GM19463 (cell line): Measurements from ENCODE around the gene PPM1A.

Experiments
- ATAC-seq: cut with Tn5 transposase; IDR thresholded peaks from one replicate; pipeline ENCODE4 v1.9.1; 2021; ENCODE audit warnings: mild to moderate bottlenecking, moderate library complexity; ENCODE audit not compliant: unreplicated experiment

Gene PPM1A

DNA sequence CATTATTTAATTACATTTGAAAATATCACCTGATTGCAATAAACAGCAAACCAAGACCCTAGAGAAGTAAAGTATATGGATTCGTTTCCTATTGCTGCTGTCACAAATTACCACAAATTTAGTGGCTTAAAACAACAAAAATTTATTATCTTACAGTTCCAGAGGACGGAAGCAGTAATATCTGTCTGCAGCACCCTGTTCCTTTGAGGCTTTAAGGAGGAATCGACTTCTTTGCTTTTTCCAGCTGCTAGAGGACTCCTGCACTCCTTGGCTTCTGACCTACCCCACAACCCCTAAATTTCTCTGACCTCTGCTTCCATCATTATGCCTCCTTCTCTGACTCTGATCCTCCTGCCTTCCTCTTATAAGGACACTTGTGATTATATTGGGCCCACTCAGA is 23.8 kb upstream of the PPM1A start:
- no peak for ATAC-seq

DNA sequence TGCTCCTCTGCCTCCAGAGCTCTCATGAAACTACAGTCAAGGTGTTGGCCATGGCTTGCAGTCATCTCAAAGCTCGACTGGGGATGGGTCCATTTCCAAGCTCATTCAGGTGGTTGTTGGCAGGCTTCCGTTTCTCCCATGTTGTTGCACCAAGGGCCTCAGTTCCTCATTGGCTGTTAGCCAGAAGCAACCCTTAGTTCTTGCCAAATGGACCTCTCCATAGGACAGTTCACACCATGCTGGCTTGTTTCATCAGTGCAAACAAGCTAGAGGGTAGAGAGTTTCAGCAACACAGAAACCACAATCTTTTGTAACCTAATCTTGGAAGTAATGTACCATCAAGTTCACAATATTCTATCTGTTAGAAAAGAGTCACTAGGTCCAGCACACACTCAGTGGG is 22.7 kb upstream of the PPM1A start:
- no peak for ATAC-seq

DNA sequence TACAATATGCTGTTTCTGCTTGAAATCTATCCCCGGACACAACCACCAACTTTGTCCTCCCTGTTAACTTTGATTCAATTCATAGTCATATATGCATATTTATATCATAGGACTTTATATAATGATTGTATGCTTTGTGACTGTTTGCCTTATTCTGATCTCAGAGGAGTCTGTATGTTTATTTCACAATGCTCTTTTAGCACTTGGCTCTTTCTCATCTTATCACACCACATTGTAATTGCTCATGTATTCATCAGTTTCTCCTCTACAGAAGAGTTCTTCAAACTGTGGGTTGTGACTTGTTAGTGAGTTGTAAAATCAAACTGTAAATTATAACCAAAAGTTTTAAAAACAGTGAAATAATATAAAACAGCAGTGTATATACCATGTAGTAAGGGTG is 21.7 kb upstream of the PPM1A start:
- ATAC-seq: no peak

DNA sequence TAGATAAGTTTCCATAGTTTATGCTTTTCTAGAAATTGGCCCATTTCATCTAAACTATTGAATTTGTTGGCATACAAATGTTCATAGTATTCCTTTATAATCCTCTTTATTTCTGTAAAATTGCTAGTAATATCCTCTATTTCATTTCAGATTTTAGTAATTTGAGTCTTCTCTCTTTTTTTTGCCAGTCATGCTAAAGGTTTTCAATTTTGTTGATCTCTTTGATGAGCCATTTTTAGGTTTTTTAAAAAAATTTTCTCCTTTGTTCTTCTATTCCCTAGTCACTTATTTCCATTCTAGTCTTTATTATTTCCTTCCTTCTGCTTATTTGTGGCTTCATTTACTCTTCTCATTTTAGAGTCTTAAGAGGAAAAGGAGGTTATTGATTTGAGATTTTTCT is 19.4 kb upstream of the PPM1A start:
- ATAC-seq: no peak

DNA sequence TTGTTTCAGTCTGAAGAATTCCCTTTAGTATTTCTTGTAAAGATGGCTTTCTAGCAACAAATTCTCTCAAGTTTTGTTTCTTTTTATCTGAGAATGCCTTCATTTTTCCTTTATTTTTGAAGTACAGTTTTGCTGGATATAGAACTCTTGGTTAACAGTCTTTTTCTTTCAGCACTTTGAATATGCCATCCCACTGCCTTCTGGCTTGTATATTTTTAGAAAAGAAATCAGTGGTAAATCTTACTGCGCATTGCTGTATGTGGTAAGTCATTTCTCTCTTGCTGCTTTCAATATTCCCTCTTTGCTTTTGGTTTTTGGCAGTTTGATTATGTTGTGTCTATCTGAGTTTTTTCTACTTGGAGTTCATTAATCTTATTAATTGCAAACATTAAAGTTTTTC is 16.8 kb upstream of the PPM1A start:
- no peak for ATAC-seq

DNA sequence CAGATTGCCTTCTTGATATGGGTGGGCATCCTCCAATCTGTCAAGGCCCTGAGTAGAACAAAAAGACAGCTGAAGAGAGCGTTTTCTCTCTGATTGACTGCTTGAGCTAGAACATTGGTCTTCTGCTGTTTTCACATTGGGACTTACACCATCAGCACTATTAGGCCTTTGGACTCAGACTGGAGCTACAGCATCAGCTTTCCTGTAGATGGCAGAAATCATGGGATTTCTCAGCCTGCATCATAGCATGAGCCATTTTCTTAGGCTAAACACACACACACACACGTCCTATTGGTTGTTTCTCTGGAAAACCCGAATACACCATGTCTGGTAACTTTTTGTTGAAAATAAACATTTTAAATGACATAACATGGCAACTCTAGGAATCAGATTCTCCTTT is 15.8 kb upstream of the PPM1A start:
- no peak for ATAC-seq

DNA sequence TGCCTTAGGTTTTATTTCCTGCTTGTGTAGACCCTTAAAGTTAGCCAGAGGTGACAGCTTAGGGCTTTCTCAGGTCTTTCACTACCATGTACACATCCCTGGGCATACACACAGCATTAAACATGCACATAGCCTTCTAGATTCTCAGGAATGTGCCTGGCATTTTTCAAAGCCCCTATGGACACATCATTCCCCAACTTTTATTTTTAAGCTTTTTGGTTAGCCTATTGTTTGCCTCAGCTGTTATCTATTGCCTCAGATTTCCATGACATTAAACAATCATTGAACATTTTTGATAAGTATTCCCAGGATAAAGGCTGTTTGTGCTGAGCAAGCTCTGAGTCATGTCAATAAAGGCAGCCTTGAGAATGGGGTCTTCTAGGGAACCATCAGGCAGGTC is 15.1 kb upstream of the PPM1A start:
- ATAC-seq: no peak

DNA sequence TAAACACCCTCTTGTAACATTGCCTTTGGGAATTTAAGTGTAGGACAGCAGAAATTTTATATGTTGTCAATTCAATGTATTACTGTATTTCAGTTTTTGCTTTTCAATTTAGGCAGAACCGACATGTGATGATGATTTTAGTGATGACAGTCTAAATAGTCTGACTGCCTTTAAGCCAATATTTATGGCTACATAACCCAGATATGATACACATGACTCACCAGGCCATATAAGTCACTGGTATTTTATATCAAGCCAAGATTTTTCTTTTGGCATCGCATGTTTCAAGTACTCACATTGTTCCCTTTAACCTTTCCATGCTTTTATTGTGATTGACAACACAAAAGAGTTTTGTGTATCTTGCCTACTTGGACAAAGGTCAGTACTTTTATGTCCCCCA is 13.6 kb upstream of the PPM1A start:
- ATAC-seq: no peak

DNA sequence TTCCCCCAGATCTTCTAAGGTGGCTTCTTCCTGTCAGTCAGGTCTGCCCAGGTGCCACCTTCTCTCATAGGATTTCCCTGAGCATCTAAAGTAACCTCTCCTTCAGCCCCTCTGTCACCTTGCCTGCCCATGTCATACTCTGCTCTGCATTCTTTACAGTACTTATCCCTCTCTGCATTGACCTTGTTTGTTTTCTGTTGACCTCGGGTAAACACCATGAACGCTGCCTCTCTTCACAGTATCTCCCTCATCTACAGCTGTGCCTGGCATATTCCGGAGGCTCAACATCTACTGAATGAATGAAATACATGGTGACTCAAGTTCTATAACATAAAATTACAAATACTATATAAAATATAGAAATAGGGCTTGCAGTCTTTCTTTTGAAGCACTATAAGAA is 10.1 kb upstream of the PPM1A start:
- ATAC-seq: no peak

DNA sequence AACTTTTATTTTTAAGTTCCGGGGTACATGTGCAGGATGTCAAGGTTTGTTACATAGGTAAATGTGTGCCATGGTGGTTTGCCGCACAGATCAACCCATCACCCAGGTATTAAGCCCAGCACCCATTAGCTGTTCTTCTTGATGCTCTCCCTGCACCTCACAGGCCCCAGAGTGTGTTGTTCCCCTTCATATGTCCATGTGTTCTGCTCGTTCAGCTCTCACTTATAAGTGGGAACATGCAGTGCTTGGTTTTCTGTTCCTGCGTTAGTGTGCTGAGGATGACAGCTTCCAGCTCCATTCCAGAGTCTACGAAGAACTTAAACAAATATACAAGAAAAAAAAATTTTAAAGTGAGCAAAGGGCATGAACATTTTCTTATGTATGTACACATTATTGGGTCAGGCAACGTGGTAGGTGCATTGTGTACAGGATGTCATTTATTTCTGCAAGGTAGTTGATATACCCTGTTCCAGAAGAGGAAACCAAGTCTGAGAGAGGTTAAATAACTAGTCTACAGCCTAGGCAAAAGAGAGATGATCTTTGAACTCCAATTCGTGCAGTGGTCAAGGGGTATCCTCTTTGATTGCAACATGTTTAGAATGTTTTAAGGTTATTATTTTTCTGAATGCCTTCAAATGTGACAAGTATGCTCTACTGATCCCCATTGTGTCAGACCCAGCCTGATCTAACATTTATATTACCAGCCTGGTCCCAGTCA is 8.7 kb upstream of the PPM1A start:
- no peak for ATAC-seq

DNA sequence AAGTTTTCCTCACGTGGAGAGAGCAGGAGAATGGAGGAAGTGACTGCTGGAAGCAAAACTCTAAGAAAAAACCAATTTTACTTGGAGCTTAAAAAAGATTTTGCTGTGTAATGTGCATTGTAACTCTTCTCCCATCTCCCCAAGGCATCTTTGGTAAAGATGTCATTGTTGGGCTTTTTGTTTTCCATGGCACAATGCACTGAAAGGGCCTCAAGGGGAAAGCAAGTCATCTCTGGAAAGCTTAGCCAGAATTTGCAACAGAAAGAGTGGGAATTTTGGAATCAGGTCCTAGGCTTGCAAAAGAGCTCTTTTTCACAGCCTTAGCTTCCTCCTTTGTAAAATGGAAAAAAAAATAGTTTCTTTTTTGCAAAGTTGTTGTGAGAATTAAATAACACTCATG is 7.9 kb upstream of the PPM1A start:
- ATAC-seq: no peak

DNA sequence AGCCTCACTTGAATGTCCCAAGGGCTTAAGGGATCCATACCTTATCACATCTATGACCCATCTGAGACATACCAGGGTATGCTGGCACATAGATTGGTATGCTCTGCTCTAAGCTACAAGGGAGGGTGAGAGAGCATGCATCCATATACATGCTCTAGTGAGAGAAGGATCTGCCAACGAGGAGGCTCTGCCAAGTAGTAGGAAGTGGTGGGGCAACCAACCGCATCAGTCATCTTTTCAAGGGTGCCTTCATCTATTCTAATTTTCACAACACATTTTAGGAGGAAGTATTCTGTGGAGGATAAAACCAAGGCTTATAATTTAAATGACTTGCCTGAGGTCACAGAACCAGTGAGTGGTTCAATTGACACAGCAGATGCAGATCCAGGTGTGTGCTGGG is 6.6 kb upstream of the PPM1A start:
- ATAC-seq: no peak

DNA sequence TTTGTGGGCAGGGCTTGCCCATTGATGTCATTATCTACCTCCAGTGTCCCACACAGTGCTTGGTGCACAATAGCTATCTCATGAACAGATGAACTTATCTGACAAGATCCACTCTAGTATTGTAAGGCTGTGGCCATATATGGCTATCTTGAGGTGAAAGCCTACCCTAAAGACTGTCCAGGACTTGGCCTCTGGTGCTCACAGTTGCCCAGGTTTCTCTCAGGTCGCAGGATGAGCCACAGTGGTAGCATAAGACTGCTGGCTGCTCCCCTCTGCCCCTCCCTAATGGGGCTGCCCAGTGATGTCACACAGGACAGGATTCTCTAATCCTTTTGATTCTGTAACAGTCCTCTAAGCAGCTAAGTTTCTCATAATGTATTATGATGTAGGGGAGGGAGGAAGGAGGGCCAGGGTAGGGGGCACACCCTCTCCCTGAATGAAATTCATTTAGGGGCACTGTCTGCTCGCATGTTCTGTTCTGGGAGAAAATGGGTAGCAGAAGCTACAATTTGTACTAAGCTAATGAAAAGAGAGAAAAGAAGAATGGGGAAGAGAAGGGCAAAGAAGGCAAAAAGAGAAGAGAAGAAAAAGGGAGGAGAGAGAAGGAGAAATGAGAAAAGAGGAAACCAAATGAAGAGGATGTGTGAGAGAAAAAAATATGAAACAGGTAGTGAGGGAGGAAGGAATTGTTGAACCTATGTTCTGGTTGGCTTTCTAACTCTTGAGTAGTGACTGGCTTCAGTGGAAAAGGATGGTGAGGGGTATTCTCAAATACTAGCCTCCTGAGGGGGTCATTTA is 3.4 kb upstream of the PPM1A start:
- ATAC-seq: no peak

DNA sequence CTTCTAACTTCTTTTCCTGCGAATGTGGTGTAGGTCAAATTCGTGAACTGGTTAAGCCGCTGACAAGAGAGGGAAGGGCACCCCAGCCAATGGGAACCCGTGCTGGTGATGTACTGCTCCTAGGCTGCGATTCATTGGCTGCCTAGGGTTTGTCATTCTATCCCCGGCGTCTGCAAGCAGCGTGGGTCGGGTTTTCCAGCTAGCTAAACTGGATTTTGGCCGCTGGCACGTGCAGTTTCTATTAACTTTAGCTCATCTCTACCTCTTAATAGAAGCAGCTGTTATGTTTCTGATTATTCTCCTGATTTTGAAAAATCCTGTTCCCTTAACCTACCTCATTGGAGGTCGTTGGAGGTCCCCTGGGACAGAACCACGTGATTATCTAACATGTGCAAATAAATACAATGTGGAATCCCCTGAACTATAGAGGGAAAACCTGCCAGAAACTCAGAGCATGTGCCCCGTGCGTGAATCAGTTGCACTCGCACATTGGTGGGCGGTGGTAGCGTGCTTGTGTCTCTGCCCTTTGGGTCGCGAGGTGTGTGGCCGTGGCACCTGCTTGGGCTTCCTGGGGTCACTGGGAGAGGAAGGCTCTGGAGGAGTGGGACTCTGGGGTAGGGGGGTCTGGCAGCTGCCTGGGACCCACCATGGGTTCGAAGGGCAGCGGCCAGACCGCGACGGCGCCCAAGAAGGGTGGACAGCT is 876 bp upstream of the PPM1A start:
- ATAC-seq: peak; percentile 53

DNA sequence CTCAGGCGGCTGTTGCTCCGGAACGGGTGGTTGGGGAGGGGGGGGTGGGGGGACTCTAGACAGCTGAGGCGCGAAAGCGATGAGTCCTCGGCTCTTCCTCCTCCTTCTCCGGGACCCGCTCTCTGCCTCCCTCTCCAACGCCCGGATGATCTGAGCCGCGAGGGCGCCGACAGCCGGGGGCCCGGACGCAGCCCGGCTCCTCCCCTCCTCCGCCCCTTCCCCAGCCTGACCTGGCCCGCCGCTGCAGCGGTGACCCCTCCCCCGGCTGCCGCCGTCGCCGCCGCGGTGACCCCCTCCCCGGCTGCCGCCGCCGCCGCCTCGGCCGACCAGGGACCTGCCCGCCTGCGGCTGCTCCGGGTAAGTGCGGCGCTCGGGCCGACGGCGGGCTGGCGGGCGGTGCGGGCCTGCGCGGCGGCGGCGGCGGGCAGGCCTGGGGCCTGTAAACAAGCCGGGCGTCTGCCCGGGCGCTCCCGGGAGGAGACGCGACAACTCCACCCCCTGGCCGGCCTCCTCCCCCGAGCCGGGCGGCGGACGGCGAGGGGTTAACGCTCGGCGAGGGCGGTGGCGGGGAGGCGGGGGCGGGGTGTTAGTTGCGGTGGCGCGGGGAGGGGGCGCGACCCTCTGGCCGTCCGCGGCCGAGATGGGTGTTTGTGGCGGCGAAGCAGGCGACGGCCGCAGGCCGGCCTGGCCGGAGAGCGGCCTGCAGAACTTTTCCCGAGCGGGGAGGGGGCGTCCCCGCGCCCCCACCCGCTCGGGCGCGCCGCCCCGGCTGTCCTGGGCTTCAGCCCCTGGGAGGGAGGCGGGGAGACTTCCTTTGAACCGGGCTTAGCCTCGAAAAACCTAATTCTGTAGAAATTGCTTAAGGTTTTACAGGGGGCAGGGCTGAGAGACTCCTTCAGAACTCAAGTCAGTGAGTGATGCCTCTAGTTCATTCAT is 568 bp downstream of the PPM1A start:
- ATAC-seq: peak; percentile 40

DNA sequence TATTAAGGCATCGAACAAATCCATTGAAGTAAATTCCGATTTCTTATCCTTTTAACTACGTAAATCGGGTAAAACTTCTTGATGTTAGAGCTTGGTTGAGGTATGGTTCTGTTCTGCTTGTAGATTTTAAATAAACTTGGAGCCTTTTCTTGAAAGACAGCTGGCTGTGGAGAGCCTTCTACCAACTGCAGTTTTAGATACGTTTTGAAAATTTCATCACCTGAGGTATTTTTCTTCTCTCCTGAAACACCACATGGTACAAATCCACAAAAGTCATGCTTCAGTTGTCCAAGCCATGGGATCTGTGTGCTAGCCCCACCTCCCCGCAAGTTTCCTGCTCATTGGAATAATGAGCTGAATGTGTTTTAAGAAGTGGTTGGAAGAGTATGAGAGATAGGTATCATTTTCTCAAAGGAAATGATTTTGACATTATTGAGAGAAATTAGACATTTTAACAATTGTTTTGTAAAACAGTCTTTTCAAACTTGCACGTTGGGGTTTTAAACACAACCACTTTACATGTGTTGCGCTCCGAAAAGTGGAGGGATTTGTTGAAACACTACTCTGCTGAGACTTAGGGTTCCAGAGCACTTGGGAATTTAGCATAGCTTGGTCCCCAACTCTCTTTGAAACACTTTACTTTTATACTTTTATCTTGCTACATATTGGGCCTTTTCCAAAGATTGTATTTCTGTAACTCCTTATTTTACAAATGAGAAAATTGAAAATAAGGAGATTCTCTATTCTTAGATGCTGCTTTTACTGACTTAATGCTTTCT is 1.4 kb downstream of the PPM1A start:
- no peak for ATAC-seq

DNA sequence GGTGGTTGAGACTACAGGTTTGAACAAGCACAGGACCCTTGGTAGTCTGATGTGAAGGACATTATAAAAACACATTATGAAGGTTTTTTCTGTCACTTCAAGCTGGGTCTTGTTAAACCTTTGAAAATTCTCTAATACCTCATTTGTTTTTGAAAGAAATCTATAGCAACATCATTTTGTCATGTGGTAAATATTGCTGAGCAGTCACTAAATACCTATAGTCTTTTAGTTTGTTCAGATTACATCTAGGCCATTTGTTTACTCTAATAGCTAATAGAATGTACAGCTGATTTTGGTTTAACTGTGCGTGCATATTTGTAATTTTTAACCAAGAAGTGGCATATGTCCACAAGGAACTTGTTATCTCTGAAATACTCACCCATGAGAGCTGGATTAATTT is 2.9 kb downstream of the PPM1A start:
- no peak for ATAC-seq

DNA sequence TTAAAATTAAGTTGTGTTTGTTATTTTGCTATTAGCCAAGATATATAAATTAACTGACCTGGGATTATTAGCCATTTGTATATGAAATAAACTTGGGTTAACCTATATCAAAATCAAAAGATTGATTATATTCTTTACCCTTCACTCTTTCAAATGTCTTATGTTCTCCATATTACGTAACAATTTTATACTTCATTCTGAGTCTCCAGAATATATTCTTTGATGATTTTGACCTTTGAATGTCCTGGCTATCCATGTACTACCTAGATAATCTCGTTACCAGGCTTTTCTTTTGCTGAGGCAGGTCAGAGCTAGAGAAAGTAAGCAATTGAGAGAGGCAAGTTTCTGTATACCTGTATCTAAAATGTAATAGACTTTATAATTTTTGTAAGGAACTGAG is 3.6 kb downstream of the PPM1A start:
- no peak for ATAC-seq

DNA sequence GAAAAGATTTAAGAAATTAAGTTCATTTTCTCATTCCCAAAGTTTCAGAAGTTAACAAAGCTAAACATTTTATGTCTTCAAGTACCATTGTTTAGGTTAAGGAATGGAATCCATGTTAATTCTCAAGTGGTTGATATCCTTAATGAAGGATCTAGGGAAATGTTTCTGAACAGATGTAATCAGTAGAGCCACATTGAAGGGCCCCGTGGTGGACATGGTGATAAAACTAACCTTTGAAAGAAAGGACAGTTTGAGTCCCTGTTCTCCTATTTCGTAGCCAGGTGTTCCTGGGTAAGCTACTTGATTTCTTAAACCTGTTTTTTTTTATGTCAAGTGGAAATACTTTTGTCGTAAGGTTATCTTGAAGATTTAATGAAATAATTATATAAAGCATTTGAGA is 4.6 kb downstream of the PPM1A start:
- no peak for ATAC-seq

DNA sequence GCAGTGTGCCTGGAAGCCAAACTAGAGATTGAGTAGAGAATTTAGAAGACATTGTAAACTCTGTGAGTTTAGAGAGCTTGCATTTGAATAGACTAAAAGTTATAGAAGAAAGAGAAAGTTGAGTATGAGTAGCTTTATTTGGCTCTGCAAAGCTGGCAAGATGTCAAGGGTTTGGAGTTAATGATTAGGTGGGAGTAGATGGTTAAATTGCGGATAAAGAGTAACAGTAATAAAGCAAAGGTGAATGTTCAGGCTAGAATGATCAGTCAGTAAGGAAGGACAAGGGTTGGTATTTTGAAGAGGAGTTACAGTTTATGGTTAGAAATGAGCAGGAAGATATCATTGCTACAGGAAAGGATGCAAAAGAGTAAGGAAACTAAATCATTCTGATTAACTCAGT is 5.2 kb downstream of the PPM1A start:
- ATAC-seq: no peak
